ENCODE results near the gene UNC5A. TPM values are rescaled to one million over a fixed set of nuclear protein-coding genes. Genes with fewer than 3 reads are reported as not detected.
A peak's percentile ranks its signal among the peaks of the same experiment; 100 is the strongest.

UNC5A gene
- total RNA-seq, 1 experiment from 2014 or later = 0.06 TPM

- DNase-seq (ENCODE audit: low read depth) = no peak
Measured at GRCh38 chr5:176781638-176782570, 28.5 kb upstream of the UNC5A start.

GRCh38 chr5:176784218-176785165, 25.9 kb upstream of the UNC5A start:
- DNase-seq (ENCODE audit: low read depth) = peak; percentile 76

GRCh38 chr5:176785184-176786145, 24.9 kb upstream of the UNC5A start:
- no peak for DNase-seq (ENCODE audit: low read depth)

- DNase-seq (ENCODE audit: low read depth) = no peak
Measured at GRCh38 chr5:176787676-176788075, 22.7 kb upstream of the UNC5A start.

- no peak for DNase-seq (ENCODE audit: low read depth)
Measured at GRCh38 chr5:176788091-176788490, 22.3 kb upstream of the UNC5A start.

- DNase-seq (ENCODE audit: low read depth) = peak; percentile 53
Measured at GRCh38 chr5:176788941-176789872, 21.2 kb upstream of the UNC5A start.

GRCh38 chr5:176789873-176790615, 20.3 kb upstream of the UNC5A start:
- no peak for DNase-seq (ENCODE audit: low read depth)

- no peak for DNase-seq (ENCODE audit: low read depth)
Measured at GRCh38 chr5:176790941-176791340, 19.4 kb upstream of the UNC5A start.

GRCh38 chr5:176792655-176793342, 17.6 kb upstream of the UNC5A start:
- no peak for DNase-seq (ENCODE audit: low read depth)

GRCh38 chr5:176793343-176793699, 17.0 kb upstream of the UNC5A start:
- no peak for DNase-seq (ENCODE audit: low read depth)

- DNase-seq (ENCODE audit: low read depth) = no peak
Measured at GRCh38 chr5:176793736-176794135, 16.6 kb upstream of the UNC5A start.

- no peak for DNase-seq (ENCODE audit: low read depth)
Measured at GRCh38 chr5:176794509-176794908, 15.8 kb upstream of the UNC5A start.

GRCh38 chr5:176796411-176796810, 13.9 kb upstream of the UNC5A start:
- DNase-seq (ENCODE audit: low read depth) = no peak

- no peak for DNase-seq (ENCODE audit: low read depth)
Measured at GRCh38 chr5:176796970-176797369, 13.4 kb upstream of the UNC5A start.

- no peak for DNase-seq (ENCODE audit: low read depth)
Measured at GRCh38 chr5:176797456-176798050, 12.8 kb upstream of the UNC5A start.

GRCh38 chr5:176798086-176798876, 12.1 kb upstream of the UNC5A start:
- no peak for DNase-seq (ENCODE audit: low read depth)

GRCh38 chr5:176798949-176799348, 11.4 kb upstream of the UNC5A start:
- DNase-seq (ENCODE audit: low read depth) = no peak
